HG03095 (cell line): Measurements from ENCODE around the gene PRR14.
"Not testable (repeated sequence)": the region's sequence is repeated elsewhere in the genome, so short reads cannot be mapped to it uniquely, and the experiment has no call there.

Experiments used
- ATAC-seq: cut with Tn5 transposase; IDR thresholded peaks from one replicate; pipeline ENCODE4 v1.9.1; 2021; ENCODE audit warnings: moderate library complexity; ENCODE audit not compliant: unreplicated experiment

The PRR14 gene

DNA sequence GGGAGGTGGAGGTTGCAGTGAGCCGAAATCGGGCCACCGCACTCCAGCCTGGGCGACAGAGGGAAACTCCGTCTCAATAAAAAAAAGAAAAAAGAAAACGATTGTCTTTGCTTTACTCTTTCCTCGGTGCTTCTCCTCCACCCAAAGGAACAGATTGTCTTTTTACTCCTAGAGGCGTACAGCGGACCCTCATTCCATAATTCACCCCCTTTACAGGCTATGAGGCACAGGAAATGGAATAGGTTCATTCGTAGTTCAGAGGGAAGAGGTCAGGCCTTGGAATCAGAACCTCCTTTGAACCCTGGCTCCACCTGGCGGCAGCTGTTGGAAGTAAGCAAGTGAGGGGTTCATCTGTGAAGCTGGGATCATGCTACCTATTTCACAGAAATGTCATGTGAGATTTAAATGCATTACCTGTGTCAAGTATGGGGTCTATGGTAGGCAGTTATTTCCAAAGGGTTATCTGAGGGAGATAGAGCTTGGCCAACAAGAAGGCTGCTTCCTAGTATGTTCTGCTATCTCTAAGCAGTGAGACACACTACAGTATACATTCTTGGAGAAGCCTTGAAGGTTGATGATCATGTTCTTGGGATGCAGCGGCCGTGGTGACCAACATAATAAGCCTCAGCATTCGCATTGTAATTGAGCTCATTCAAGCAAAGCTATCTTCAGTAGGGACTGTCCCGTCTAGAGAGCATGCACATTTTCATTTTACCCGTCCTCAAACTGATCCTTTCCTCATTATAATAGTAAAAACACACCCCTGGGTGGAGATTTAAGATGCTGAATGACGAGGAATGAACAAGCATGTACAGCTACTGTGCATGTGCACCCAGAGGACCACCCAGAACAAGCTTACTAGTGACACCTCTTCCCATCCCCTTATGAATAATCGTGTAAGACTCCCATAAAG lies 21.9 kb upstream of the PRR14 start:
- no peak for ATAC-seq

DNA sequence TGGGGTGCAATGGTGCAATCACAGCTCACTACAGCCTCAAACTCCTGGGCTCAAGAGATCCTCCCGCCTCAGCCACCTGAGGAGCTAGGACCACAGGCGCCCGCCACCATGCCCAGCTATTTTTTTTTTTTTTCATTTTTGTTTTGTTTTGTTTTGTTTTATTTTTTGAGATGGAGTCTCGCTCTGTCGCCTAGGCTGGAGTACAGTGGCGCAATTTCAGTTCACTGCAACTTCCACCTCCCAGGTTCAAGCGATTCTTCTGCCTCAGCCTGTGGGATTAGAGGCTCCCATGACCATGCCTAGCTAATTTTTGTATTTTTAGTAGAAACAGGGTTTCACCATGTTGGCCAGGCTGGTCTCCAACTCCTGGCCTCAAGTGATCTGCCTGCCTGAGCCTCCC lies 18.3 kb upstream of the PRR14 start:
- not testable (repeated sequence) for ATAC-seq

DNA sequence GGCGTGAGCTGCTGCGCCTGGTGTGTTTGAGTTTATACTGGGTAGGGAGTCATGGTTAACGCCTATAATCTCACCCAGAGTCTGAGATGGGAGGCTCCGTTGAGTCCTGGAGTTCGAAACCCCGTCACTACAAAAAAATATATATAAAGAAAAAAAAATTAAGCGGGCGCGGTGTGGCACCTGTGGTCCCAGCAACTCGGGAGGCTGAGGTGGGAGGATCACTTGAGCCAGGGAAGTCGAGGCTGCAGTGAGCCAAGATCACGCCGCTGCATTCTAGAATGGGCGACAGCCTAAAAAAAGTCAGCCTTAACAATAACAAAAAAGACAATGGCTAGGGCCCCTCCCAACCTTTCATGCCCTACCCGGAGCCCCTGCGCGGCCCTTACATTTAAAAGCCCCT lies 17.2 kb upstream of the PRR14 start:
- no peak for ATAC-seq

GRCh38 chr16:30636599-30636998 lies 14.2 kb upstream of the PRR14 start:
- ATAC-seq = no peak

DNA sequence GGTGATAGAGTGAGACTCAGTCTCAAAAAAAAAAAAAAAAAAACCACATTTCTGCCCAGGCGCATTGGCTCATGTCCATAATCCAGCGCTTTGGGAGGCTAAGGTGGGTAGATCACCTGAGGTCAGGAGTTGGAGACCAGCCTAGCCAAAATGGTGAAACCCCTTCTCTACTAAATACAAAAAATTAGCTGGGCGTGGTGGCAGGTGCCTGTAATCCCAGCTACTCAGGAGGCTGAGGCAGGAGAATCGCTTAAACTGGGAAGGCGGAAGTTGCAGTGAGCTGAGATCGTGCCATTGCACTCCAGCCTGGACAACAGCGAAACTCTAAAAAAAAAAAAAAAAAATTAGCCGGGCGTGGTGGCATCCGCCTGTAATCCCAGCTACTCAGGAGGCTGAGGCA lies 13.6 kb upstream of the PRR14 start:
- ATAC-seq = not testable (repeated sequence)

DNA sequence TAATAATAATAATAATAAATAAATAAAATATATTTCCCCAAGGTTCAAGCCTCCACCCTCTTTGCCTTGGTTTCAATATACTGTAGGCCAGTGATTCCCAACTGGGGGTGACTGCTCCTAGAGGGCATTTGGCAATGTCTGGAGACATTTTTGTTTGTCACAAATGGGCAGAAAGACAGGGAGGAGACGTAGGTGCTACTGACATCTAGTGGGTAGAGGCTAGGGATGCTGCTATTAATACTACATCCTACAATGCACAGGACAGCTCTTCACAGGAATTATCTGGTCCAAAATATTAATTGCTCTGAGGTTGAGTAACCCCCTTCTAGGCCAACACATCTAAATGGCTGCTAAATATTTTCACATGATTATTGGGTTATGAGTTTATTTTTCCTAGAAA lies 12.8 kb upstream of the PRR14 start:
- no peak for ATAC-seq

DNA sequence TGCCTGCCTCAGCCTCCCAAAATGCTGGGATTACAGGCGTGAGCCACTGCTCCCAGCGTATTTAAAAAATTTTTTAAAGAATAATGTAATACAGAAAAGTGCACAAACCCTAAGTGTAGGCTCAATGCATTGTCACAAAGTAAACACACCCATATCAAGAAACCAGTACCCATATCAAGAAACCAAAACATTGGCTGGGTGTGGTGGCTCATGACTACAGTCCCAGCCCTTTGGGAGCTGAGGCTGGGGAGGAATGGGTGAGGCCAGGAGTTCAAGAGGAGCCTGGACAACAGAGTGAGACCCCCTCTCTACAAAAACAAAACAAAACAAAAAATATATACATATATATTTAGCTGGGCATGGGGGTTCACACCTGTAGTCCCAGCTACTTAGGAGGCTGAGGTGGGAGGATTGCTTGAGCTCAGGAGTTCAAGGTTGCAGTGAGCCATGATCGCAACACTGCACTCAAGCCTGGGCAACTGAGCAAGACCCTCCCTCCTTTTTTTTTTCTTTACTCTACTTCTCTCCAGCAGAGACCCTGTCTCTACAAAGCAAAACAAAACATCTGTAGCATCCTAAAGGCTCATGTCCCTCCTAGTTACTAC lies 9.3 kb upstream of the PRR14 start:
- no peak for ATAC-seq

GRCh38 chr16:30644334-30644830 lies 6.4 kb upstream of the PRR14 start:
- no peak for ATAC-seq

DNA sequence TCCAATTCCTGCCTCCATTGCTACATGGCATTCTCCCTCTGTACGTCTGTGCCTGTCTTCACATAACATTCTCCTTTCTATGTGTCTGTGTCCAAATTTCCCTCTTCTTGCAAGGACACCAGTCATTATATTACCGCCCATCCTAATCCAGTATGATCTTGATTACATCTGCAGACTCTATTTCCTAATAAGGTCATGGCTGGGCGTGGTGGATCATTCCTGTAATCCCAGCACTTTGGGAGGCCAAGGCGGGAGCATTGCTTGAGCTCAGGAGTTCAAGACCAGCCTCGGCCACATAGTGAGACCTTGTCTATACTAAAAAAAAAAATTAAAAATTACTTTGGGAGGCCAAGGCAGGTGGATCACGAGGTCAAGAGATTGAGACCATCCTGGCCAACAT lies 5.0 kb upstream of the PRR14 start:
- ATAC-seq = no peak

DNA sequence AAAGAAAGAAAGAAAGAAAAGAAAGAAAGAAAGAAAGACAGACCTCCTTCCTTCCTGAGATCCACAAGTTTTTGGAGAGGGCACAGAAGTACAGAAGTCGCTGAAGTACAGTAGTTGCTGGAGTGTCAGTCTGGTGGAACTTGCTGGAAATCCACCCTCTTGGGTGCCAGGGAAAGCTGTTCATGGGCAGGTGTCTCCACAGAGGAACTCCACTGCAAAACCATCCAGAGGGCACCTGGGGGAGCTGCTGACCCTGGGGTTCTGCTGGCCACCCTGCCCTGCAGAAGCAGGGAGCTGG lies 3.5 kb upstream of the PRR14 start:
- ATAC-seq = no peak

DNA sequence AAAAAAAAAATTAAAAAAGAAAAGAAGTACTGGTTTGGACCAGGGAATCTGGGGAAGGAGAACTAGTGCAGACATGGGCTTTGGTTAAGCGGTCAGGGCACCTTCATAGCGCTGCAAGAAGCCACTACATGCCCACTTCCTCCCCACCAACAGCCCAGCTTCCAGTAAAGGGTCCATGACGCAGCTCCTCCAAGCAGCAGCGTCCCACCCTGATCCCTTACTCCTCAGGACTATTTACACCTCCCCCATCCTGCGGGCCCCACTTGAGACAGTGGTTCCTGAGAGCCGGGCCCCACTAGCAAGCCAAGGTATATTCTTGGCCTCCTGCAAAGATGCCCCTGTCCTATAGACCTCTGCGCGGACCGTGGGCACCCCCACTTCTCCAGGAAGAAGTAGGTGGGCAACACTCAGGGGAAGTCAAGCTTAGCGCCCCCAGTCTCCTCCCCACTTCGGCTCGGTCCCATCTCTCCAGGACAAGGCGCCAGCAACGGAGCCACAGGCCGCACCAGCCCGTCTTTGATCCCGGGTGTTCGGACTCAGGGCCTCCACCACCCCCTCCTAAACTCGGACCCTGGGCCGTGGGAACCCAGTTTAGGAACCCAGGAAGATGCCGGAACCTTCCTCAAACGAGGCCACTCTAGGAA lies 913 bp upstream of the PRR14 start:
- ATAC-seq = no peak

DNA sequence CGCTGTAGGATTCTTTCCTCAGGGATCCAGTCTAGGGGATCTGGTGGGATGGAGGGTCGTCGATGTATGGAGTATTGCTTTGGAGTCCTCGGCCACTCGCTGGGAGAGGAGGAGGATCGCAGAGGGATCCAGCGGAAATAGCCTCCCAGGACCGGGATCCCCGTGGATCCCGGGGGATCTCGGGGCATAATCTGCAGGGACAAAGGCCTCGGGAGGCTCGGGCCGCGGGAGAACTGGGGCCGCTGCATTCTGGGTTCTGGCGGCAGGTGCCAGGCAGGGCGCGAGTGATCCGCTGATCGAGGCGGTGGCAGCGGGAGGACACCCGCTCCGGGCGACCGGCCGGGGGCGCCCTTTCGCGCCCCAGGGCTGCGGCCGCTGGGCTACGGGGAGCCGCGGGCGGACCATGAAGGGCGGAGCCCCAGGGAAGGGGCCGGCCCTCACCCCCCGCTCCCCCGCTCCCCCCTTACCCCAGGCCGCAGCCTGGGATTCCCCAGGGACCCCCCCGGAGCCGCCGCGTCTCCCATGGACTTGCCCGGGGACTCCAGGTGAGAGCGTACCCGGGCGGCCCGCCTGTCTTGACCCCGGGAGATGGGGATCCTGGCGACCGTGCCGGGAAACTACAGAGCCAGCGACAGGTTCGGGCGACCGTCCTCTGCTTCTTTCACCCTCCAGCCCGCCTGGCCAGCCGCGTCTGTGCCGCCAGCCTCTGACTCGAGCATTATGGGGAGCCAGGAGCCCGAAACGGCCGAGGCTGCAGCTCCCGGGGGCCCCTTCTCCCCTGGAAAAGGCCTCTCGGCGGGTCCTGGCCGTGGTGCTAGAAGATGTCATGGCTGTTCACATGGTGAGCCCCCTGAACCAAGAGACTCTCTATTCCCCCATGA lies 604 bp downstream of the PRR14 start:
- peak; percentile 40 for ATAC-seq

DNA sequence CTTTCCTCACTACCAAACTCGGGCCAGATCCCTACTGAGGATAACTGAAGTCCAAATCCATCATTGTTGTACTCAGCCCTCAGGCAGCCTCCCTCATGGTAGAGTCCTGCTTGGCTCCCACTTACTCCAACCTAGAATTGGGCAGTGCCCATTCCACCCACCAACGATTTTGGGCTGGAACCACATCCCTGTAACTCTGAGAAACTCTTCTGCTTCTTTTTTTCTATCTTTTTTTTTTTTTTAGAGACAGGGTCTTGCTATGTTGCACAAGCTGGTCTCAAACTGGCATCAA lies 1.2 kb downstream of the PRR14 start:
- ATAC-seq = no peak

DNA sequence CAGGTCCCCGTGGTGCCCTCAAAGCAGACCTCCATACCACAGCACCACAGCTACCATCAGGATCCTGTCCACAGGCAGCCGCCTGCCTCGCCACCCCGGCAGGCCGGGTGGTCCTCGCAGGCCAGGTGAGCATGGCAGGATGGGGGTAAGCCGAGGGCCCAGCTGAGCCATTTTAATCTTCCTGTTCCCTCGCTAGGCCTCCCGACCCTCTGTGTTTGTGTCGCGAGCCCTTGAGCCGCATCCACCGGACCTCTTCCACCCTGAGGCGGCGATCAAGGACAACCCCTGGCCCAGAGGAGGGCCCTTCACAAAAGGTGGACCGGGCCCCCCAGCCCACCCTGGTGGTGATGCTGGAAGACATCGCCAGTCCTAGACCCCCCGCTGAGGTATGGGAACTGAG lies 2.0 kb downstream of the PRR14 start:
- ATAC-seq = no peak

GRCh38 chr16:30654856-30655255 lies 4.1 kb downstream of the PRR14 start:
- no peak for ATAC-seq

DNA sequence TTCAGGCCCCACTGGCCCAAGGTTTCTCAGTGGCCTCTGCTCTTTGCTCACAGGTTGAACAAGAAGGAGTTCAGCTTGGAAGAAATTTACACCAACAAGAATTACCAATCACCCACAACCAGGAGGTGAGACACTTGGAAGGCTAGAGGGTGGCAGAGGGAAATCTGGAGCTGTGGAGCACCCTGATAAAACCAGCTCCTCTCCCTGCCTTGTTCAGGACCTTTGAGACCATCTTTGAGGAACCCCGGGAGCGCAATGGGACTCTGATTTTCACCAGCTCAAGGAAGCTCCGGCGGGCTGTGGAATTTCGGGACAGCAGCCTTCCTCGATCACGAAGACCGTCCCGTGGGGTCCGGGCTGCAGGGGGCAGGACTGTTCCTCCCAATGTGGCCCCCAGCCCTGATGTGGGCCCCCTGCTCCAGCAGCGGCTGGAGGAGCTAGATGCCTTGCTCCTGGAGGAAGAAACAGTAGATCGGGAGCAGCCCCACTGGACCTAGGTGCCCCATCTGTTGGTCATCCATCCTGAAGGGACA lies 5.1 kb downstream of the PRR14 start:
- ATAC-seq = no peak

- no peak for ATAC-seq
These were observed 5.6 kb downstream of the PRR14 start for GRCh38 chr16:30656388-30656787.

GRCh38 chr16:30656974-30657865 lies 6.5 kb downstream of the PRR14 start:
- ATAC-seq = no peak

- ATAC-seq = peak; percentile 67
These were observed 7.3 kb downstream of the PRR14 start, which contains the start of gene FBRS for GRCh38 chr16:30657866-30658730. Gene FBRS (plus strand): TSS chr16:30658431. CDS start chr16:30659519, 1,088 bp downstream.
